Hypothalamus (tissue), 51 donors: ENCODE measurements around the gene CCIN.
A peak's percentile ranks its signal among the peaks of the same experiment; 100 is the strongest.

Source experiments
- DNase-seq, 51 donors: peaks; one replicate each; lab custom pipeline; 2025; lab: John Stamatoyannopoulos, UW

CCIN gene

GRCh38 chr9:36140086-36141084, 28.8 kb upstream of the CCIN start:
- no peak for DNase-seq

- DNase-seq: peak in 12 of 51 donors; percentile 7 to 58 (median 38)
Observed at GRCh38 chr9:36141288-36141687, 27.9 kb upstream of the CCIN start.

GRCh38 chr9:36141761-36142160, 27.4 kb upstream of the CCIN start:
- no peak for DNase-seq

GRCh38 chr9:36142510-36143244, 26.5 kb upstream of the CCIN start:
- peak in 13 of 51 donors; percentile 13 to 44 (median 30) for DNase-seq

GRCh38 chr9:36143245-36143641, 25.9 kb upstream of the CCIN start:
- no peak for DNase-seq

- DNase-seq: no peak
Observed at GRCh38 chr9:36144309-36145232, 24.6 kb upstream of the CCIN start.

GRCh38 chr9:36145970-36146369, 23.2 kb upstream of the CCIN start:
- no peak for DNase-seq

GRCh38 chr9:36146651-36147050, 22.5 kb upstream of the CCIN start:
- no peak for DNase-seq

GRCh38 chr9:36147441-36148175, 21.6 kb upstream of the CCIN start:
- no peak for DNase-seq

- DNase-seq: peak; percentile 47 to 99 (median 89)
Observed at GRCh38 chr9:36148311-36149051, 20.7 kb upstream of the CCIN start.

GRCh38 chr9:36149197-36149596, 20.0 kb upstream of the CCIN start:
- peak in 5 of 51 donors; percentile 11 to 61 (median 37) for DNase-seq

- peak in 2 of 51 donors; percentile 13 to 39 for DNase-seq
Observed at GRCh38 chr9:36150574-36151315, 18.4 kb upstream of the CCIN start.

GRCh38 chr9:36151316-36152210, 17.6 kb upstream of the CCIN start:
- DNase-seq: peak in 6 of 51 donors; percentile 16 to 31 (median 20)

- no peak for DNase-seq
Observed at GRCh38 chr9:36152741-36153438, 16.3 kb upstream of the CCIN start.

GRCh38 chr9:36153746-36154145, 15.4 kb upstream of the CCIN start:
- no peak for DNase-seq

GRCh38 chr9:36154331-36154952, 14.7 kb upstream of the CCIN start:
- DNase-seq: peak in 22 of 51 donors; percentile 10 to 79 (median 31)
